ENCODE data around the gene UBAC2. TPM values are rescaled to one million over a fixed set of nuclear protein-coding genes. Genes with fewer than 3 reads are reported as not detected.

Gene UBAC2
- total RNA-seq, 4 donors from 2014 or later: 43.5 to 59.6 (median 52.0) TPM

DNA sequence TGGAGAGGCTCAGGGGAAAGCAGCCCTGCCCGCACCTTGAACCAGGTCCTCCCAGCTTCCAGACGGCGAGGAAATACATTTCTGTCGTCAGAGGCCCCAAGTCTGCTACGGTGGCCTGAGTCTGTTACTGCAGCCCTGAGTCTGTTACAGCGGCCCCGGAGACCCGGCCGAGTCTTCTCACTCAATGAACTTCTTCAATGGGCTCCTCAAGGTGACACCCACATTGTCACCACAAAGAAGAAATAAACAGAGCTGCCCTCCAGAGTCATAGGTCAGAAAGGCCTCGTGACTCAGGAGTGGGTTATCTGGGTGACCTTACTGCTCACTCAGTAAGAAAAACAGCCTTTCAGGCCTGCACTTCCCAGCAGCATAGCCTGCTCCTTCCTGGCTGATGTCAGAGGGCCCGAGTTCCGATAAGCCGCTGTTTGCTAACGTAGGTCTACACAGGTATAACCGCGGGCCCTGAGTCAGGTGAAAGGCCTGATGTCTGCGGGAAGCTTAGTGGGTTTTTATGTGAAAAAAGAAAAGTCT is 233.7 kb downstream of the UBAC2 start:
- no peaks in the 10 kb centered on the region for H3K27me3 ChIP-seq
- no peaks in the 10 kb centered on the region for H3K9me3 ChIP-seq
- peaks cover 0 to 24% (median 14%) of the 10 kb centered on the region in 4 donors for H3K4me1 ChIP-seq
- peak overlapping the region in 1 of 4 donors; percentile 60 for H3K27ac ChIP-seq
- no peak for DNase-seq (ENCODE audit: low spot score in 2 of 2)
- WGBS, 2 donors: 75 to 79% methylated on average over 17 of the region's 17 CpGs
- H3K36me3 ChIP-seq: no peaks in the 10 kb centered on the region
- TF ChIP-seq EP300 (IDR thresholded peaks at IDR 0.05) (no peak), POLR2A (IDR thresholded peaks at IDR 0.05) (no peak), CTCF (IDR thresholded peaks at IDR 0.05) (no peak)
- H3K4me3 ChIP-seq: no peak overlapping the region

DNA sequence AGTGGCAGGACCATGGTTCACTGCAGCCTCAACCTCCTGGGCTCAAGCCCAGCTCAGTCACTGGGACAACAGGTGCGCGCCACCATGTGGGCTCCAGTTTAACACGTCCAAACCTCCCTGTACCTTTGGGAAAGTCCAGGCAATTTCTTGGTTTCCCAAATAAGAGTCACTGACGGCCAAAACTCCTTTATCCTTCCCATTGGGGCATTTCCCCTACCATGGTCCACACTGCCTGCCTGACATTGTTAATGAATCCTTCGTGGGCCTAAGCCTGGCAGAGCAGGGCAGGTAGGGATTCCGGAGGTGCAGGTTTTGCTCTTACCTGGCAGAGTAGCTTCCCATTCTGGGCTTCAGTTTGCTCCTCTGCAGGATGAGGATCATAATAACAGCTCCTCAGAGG is 234.5 kb downstream of the UBAC2 start:
- Histone ChIP-seq H3K27me3 (no peaks in the 10 kb centered on the region), H3K4me3 (no peak overlapping the region), H3K27ac (no peak overlapping the region), H3K36me3 (no peaks in the 10 kb centered on the region), H3K4me1 (peaks cover 0 to 24% (median 14%) of the 10 kb centered on the region in 4 donors), H3K9me3 (no peaks in the 10 kb centered on the region)
- TF ChIP-seq EP300 (IDR thresholded peaks at IDR 0.05): no peak
- no peak for TF ChIP-seq CTCF (IDR thresholded peaks at IDR 0.05)
- TF ChIP-seq POLR2A (IDR thresholded peaks at IDR 0.05): no peak
- no peak for DNase-seq (ENCODE audit: low spot score in 2 of 2)
- WGBS, 2 donors: 88 to 89% methylated on average over 6 of the region's 6 CpGs

- WGBS, 2 donors: 53 to 56% methylated on average over 3 of the region's 3 CpGs
- no peaks in the 10 kb centered on the region for H3K27me3 ChIP-seq
- TF ChIP-seq POLR2A (IDR thresholded peaks at IDR 0.05) (no peak), CTCF (IDR thresholded peaks at IDR 0.05) (no peak), EP300 (IDR thresholded peaks at IDR 0.05) (no peak)
- no peaks in the 10 kb centered on the region for H3K36me3 ChIP-seq
- no peaks in the 10 kb centered on the region for H3K9me3 ChIP-seq
- DNase-seq (ENCODE audit: low spot score in 2 of 2): no peak
- H3K4me3 ChIP-seq: no peak overlapping the region
- no peak overlapping the region for H3K27ac ChIP-seq
- peaks cover 0 to 24% (median 14%) of the 10 kb centered on the region in 4 donors for H3K4me1 ChIP-seq
These were observed 235.3 kb downstream of the UBAC2 start for GRCh38 chr13:99435998-99436397.

Small RNAs within 50 kb of the gene (small RNA-seq; reads per million reads assigned to genes)
- not detected for gene MIR623
- gene RN7SKP9: not detected

Other genes with a start within 250 kb of the UBAC2 start
- 100 to 1,000 TPM; 147 to 258 (median 243) TPM for gene DOCK9, start 222.8 kb upstream of the UBAC2 start, total RNA-seq
- not detected for gene GPR18, start 57.5 kb downstream of the UBAC2 start, total RNA-seq
- gene GPR183, start 106.5 kb downstream of the UBAC2 start, total RNA-seq: 10 to 100 TPM in 3 of 4 donors, 1 to 10 TPM in 1; 6.3 to 20.4 (median 13.1) TPM

Measured in tibial nerve (tissue), 4 donors.